Measurements from ENCODE around the gene FBXL13. TPM values are rescaled to one million over a fixed set of nuclear protein-coding genes. Genes with fewer than 3 reads are reported as not detected.

Gene FBXL13
- total and polyA plus RNA-seq, 10 of the 15 experiments (the other 5 are each of a cell fraction or from before 2014, with no cell fraction given): 0.08 to 0.95 (median 0.28) TPM; not detected in 2

GRCh38 chr7:102912742-102913141 lies 161.9 kb downstream of the FBXL13 start, which contains the start of gene LRRC17:
Gene LRRC17 (plus strand): TSS chr7:102913000. CDS start chr7:102933914, 20,914 bp downstream.
- ChIA-PET CTCF (no interaction called here), RAD21 (ENCODE audit: unreplicated experiment) (no interaction called here), SMC1A (ENCODE audit: uncharacterized antibody, unreplicated experiment) (interaction anchor here (1.1 kb wide), 1 partner anchor 14 kb away, joined by 3 read pairs; no protein-coding TSS in a partner anchor), POLR2A (no interaction called here)
- no peaks in the 10 kb centered on the region for H3K4me1 ChIP-seq (ENCODE audit: control insufficient read depth, insufficient read depth, low read length)
- no peak within 1 kb of the TSS for H3K9ac ChIP-seq (ENCODE audit: control insufficient read depth, insufficient read depth, low read length)
- BruUV-seq (replicated peaks): no TSS peak
- WGBS (ENCODE audit: insufficient coverage, insufficient replicate concordance, low lambda C conversion rate, missing lambda C conversion rate): 45% methylated on average over 6 of the region's 6 CpGs
- H3K4me3 ChIP-seq: no peak within 1 kb of the TSS
- no peaks in the 10 kb centered on the region for H3K36me3 ChIP-seq (ENCODE audit: control insufficient read depth in 2 of 2, insufficient read depth in 2 of 2, low read length in 1 of 2)
- H4K20me1 ChIP-seq (ENCODE audit: control insufficient read depth, insufficient read depth): no peaks in the 10 kb centered on the region
- no peak for DNase-seq (ENCODE audit: low read depth, low spot score)
- no peak for ATAC-seq
- H3K9me3 ChIP-seq (replicated peaks; ENCODE audit: control insufficient read depth, insufficient read depth, low read length): no peaks in the 10 kb centered on the region; the same call in 2 of the 3 replicates
- FAIRE-seq: no peak
- no peaks in the 10 kb centered on the region for H3K79me2 ChIP-seq (ENCODE audit: control insufficient read depth, insufficient read depth, low read length)
- intact Hi-C loops (cut with micrococcal nuclease; ENCODE audit: unreplicated experiment) (no loop called here), in situ Hi-C loops (cut with MboI) (no loop called here)
- no peak within 1 kb of the TSS for H3K27ac ChIP-seq (ENCODE audit: control insufficient read depth, insufficient read depth)
- no peak within 1 kb of the TSS for H2AFZ ChIP-seq (ENCODE audit: control insufficient read depth, low read depth, low read length)
- H3K27me3 ChIP-seq (replicated peaks in 1 of 2; ENCODE audit: control insufficient read depth in 2 of 2, insufficient read depth in 2 of 2, low read length in 1 of 2): no peaks in the 10 kb centered on the region
- no peak within 1 kb of the TSS for H3K4me2 ChIP-seq (ENCODE audit: control insufficient read depth, insufficient read depth)
- TF ChIP-seq TARDBP (IDR thresholded peaks at IDR 0.05; ENCODE audit: borderline replicate concordance) (no peak), TBL1XR1 (IDR thresholded peaks at IDR 0.05; ENCODE audit: low read depth, low read length) (no peak), SRF (IDR thresholded peaks at IDR 0.05; ENCODE audit: low read depth in 2 of 2, low read length in 2 of 2) (no peak), ZNF384 (IDR thresholded peaks at IDR 0.05; ENCODE audit: borderline replicate concordance, low read depth, low read length) (no peak), CEBPB (IDR thresholded peaks at IDR 0.05; ENCODE audit: borderline replicate concordance in 1 of 2, low read depth in 2 of 2, low read length in 2 of 2) (no peak), ZBTB40 (IDR thresholded peaks at IDR 0.05; ENCODE audit: borderline replicate concordance) (no peak), ATF7 (IDR thresholded peaks at IDR 0.05; ENCODE audit: low read depth) (no peak), LARP7 (IDR thresholded peaks at IDR 0.05) (no peak), TCF12 (IDR thresholded peaks at IDR 0.05; ENCODE audit: low read depth, low read length) (no peak), E2F8 (IDR thresholded peaks at IDR 0.05; ENCODE audit: low read depth, partially characterized antibody) (no peak), PAX8 (IDR thresholded peaks at IDR 0.05) (no peak), SMAD5 (IDR thresholded peaks at IDR 0.05; ENCODE audit: low read depth) (no peak), POLR2A (IDR thresholded peaks at IDR 0.05; ENCODE audit: low read depth, low read length) (no peak), BCLAF1 (IDR thresholded peaks at IDR 0.05) (no peak), POLR2AphosphoS5 (IDR thresholded peaks at IDR 0.05; ENCODE audit: low read length) (no peak), YY1 (IDR thresholded peaks at IDR 0.05; ENCODE audit: low read depth, low read length) (no peak), FOXM1 (IDR thresholded peaks at IDR 0.05; ENCODE audit: low read depth, low read length) (no peak)

Data from GM12878 (cell line).